ENCODE data around the gene NACC2.
A peak's percentile ranks its signal among the peaks of the same experiment; 100 is the strongest.

Gene NACC2

DNA sequence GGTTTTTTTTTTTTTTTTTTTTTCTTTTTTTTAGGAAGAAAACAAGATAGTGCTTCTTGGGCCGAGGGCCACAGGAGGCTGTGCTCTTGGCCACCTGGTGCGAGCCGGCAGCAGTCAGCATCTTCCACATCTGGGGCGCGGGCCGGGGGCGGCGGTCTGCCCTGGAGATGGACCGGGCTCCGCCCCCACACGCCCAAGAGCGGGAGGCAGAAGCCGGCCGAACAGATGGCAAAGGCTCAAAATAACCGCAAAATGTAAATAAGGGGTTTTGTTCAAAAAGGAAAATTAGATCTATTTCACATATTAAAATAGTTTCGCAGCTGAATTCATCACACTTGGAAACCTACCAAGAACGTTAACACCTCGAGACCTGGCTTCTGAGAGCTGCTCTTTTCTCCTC, 82.4 kb downstream of the NACC2 start:
- Histone ChIP-seq H3K9ac (ENCODE audit: low read depth, low read length) (no peak overlapping the region), H3K36me3 (ENCODE audit: insufficient read depth, low read length) (peaks cover 12% of the 10 kb centered on the region), H3K4me2 (ENCODE audit: low read length) (no peak overlapping the region), H3K4me3 (ENCODE audit: low read length) (no peak overlapping the region), H3K27me3 (ENCODE audit: control insufficient read depth, insufficient read depth, low read length) (no peaks in the 10 kb centered on the region), H3K4me1 (ENCODE audit: control insufficient read depth, insufficient read depth, low read length) (peaks cover 18% of the 10 kb centered on the region), H3K9me3 (replicated peaks; ENCODE audit: low read length) (no peaks in the 10 kb centered on the region)

GRCh38 chr9:136011703-136012496, 83.2 kb downstream of the NACC2 start:
- H3K4me1 ChIP-seq (ENCODE audit: control insufficient read depth, insufficient read depth, low read length), result peaks cover 18% of the 10 kb centered on the region
- H3K9me3 ChIP-seq (replicated peaks; ENCODE audit: low read length), result no peaks in the 10 kb centered on the region
- peaks cover 14% of the 10 kb centered on the region for H3K36me3 ChIP-seq (ENCODE audit: insufficient read depth, low read length)
- H3K4me2 ChIP-seq (ENCODE audit: low read length), result no peak overlapping the region
- no peaks in the 10 kb centered on the region for H3K27me3 ChIP-seq (ENCODE audit: control insufficient read depth, insufficient read depth, low read length)
- H3K9ac ChIP-seq (ENCODE audit: low read depth, low read length), result peak overlapping the region; percentile 14
- no peak overlapping the region for H3K4me3 ChIP-seq (ENCODE audit: low read length)

- Histone ChIP-seq H3K4me2 (ENCODE audit: low read length) (no peak overlapping the region), H3K9me3 (replicated peaks; ENCODE audit: low read length) (no peaks in the 10 kb centered on the region), H3K4me1 (ENCODE audit: control insufficient read depth, insufficient read depth, low read length) (peaks cover 18% of the 10 kb centered on the region), H3K27me3 (ENCODE audit: control insufficient read depth, insufficient read depth, low read length) (no peaks in the 10 kb centered on the region), H3K36me3 (ENCODE audit: insufficient read depth, low read length) (peaks cover 14% of the 10 kb centered on the region), H3K4me3 (ENCODE audit: low read length) (no peak overlapping the region), H3K9ac (ENCODE audit: low read depth, low read length) (no peak overlapping the region)
Observed at GRCh38 chr9:136011376-136011702, 83.8 kb downstream of the NACC2 start.

DNA sequence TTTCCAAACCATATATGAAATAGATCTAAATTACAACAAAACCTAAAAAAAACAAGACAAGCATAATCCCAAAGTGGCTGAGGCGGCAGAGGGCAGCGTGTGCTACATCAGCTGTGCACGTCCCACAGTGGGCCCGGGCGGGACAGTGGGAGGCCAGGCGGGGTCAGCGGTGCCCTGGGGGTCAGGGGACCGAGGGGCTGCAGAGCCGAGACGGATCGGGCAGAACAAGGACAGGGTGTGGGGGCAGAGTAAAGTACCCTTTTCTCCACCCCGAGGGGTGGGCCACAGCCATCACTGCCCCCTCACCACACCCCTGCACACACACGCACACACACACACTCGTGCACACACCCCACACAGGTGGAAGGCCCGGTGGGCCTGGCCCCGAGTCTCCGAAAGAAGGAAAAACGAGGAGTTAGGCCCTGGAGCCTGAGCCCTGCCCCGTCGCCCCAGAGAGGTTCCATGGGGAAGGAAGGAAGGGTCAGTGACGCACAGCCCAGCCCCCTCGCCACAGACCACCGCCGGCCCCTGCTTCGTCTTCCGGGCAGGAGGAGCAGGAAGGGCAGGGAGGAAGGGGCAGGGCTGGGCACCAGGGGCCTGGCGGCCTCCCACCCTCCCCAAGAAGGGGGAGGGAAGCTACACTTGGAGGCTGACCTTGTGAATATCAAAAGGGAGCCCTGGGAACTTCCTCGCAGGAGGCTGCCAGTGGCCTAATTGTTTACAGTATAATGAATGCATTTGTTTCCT, 84.3 kb downstream of the NACC2 start:
- Histone ChIP-seq H3K9me3 (replicated peaks; ENCODE audit: low read length) (no peaks in the 10 kb centered on the region), H3K4me1 (ENCODE audit: control insufficient read depth, insufficient read depth, low read length) (peaks cover 18% of the 10 kb centered on the region), H3K36me3 (ENCODE audit: insufficient read depth, low read length) (peaks cover 14% of the 10 kb centered on the region), H3K9ac (ENCODE audit: low read depth, low read length) (no peak overlapping the region), H3K4me2 (ENCODE audit: low read length) (no peak overlapping the region), H3K4me3 (ENCODE audit: low read length) (no peak overlapping the region), H3K27me3 (ENCODE audit: control insufficient read depth, insufficient read depth, low read length) (no peaks in the 10 kb centered on the region)

DNA sequence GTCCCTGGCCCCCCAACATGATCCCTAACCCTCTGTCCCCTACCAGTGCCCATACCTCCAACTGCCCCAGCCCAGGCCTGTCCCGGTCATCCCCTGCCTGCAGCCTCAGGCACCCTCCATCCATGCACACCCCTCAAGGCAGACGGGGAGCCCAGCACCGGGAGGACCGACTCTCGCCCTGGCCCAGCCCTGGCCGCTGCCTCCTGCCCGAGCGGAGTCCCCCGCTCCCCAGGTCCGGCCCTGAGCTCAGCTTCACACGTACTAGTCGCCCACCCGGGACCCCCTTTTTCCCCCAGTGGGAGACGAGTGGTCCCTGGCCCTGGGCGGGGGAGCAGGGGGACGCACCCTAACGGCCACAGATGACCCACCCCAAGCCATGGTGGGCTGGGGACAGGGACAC, 84.9 kb downstream of the NACC2 start:
- Histone ChIP-seq H3K4me2 (ENCODE audit: low read length) (no peak overlapping the region), H3K4me1 (ENCODE audit: control insufficient read depth, insufficient read depth, low read length) (peaks cover 18% of the 10 kb centered on the region)

GRCh38 chr9:136009516-136009915, 85.6 kb downstream of the NACC2 start:
- no peak overlapping the region for H3K9ac ChIP-seq (ENCODE audit: low read depth, low read length)
- H3K27me3 ChIP-seq (ENCODE audit: control insufficient read depth, insufficient read depth, low read length), result no peaks in the 10 kb centered on the region
- peaks cover 14% of the 10 kb centered on the region for H3K36me3 ChIP-seq (ENCODE audit: insufficient read depth, low read length)
- H3K4me1 ChIP-seq (ENCODE audit: control insufficient read depth, insufficient read depth, low read length), result peaks cover 18% of the 10 kb centered on the region
- no peak overlapping the region for H3K4me3 ChIP-seq (ENCODE audit: low read length)
- no peaks in the 10 kb centered on the region for H3K9me3 ChIP-seq (replicated peaks; ENCODE audit: low read length)
- H3K4me2 ChIP-seq (ENCODE audit: low read length), result no peak overlapping the region

More for the DNA sequence above, 84.9 kb downstream of the NACC2 start:
- no peaks in the 10 kb centered on the region for H3K9me3 ChIP-seq (replicated peaks; ENCODE audit: low read length)
- H3K9ac ChIP-seq (ENCODE audit: low read depth, low read length), result no peak overlapping the region
- H3K27me3 ChIP-seq (ENCODE audit: control insufficient read depth, insufficient read depth, low read length), result no peaks in the 10 kb centered on the region
- H3K36me3 ChIP-seq (ENCODE audit: insufficient read depth, low read length), result peaks cover 14% of the 10 kb centered on the region
- no peak overlapping the region for H3K4me3 ChIP-seq (ENCODE audit: low read length)

DNA sequence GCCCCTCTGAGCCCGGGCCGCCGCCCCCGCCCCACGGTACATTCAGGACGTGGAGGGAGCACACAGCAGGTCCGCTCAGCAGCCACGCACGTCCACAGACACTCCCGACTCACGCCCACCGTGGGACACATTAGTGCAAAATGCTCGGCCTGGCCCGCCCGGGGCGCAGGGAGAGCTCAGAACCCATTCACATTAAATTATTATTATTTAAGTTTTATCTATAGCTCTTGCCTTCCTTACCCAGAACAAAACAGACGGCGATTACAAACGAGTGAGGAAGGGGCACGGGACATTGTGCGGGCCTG, 86.4 kb downstream of the NACC2 start:
- Histone ChIP-seq H3K9ac (ENCODE audit: low read depth, low read length) (no peak overlapping the region), H3K36me3 (ENCODE audit: insufficient read depth, low read length) (peaks cover 14% of the 10 kb centered on the region), H3K4me1 (ENCODE audit: control insufficient read depth, insufficient read depth, low read length) (peaks cover 20% of the 10 kb centered on the region), H3K9me3 (replicated peaks; ENCODE audit: low read length) (no peaks in the 10 kb centered on the region), H3K27me3 (ENCODE audit: control insufficient read depth, insufficient read depth, low read length) (no peaks in the 10 kb centered on the region), H3K4me2 (ENCODE audit: low read length) (no peak overlapping the region), H3K4me3 (ENCODE audit: low read length) (no peak overlapping the region)

DNA sequence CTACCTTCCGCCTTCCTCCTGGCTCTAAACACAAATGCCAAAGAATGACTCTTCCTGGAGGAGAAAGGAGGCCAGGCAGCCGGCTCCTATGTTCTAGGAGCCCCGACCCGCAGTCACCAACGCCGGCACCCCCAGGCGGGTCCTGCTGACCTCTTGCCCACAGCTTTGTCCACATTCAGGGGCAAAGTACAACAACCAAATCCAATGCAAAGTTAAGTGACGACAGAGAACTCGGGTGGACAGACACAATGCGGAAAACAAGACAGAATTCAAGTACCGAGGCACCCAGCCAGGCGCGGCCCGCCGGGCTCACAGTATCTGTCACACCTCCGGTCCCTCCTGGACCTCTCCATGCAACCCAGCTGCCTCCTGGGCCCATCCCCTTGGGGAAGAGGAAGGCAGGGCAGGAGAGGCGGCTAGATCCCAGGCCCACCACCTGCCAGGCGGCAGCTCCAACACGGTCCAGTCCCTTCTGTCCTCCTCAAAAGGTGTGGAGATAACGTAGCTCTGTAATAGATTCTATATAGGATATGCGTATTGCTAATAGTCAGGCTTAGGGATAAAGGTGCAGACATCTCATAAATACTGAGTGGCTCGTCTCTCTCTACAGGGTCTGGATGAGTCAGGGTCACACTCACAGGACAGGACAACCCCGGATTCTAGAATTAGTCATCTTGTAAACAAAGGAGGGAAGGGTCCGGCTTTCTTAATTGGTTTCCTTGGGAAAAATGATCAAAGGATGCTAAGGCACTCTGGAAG, 87.0 kb downstream of the NACC2 start:
- no peak overlapping the region for H3K4me2 ChIP-seq (ENCODE audit: low read length)
- no peaks in the 10 kb centered on the region for H3K9me3 ChIP-seq (replicated peaks; ENCODE audit: low read length)
- H3K9ac ChIP-seq (ENCODE audit: low read depth, low read length), result no peak overlapping the region
- peaks cover 10% of the 10 kb centered on the region for H3K36me3 ChIP-seq (ENCODE audit: insufficient read depth, low read length)
- H3K4me1 ChIP-seq (ENCODE audit: control insufficient read depth, insufficient read depth, low read length), result peaks cover 26% of the 10 kb centered on the region
- H3K27me3 ChIP-seq (ENCODE audit: control insufficient read depth, insufficient read depth, low read length), result no peaks in the 10 kb centered on the region
- H3K4me3 ChIP-seq (ENCODE audit: low read length), result no peak overlapping the region

DNA sequence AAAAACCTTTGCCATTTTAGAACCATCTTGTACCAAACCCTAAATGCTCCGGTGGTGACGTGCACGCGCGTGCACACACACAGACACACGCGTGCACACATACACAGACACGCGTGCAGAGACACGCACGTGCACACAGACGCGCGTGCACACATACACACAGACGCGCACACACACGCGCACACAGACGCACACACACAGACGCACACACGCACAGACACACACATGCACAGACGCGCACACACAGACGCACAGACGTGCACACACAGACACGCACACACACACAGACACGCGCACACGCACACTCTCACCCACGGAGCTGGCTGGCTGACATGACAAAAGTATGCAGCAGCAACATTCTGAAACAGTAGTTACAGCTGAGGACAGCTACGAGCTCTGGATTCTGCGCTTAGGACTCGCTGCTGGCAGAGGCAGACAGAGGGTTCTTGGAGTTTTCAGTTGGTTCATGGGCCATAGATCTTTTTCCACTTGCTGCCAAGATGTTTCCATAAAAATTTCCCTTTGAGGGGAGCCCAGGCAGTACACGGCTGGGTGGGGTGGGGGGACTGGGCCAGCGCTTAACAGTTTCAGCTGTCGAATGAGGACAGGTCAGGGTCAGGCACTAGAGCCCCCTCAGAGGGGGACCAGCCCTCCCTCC, 87.7 kb downstream of the NACC2 start:
- Histone ChIP-seq H3K27me3 (ENCODE audit: control insufficient read depth, insufficient read depth, low read length) (no peaks in the 10 kb centered on the region), H3K9me3 (replicated peaks; ENCODE audit: low read length) (no peaks in the 10 kb centered on the region), H3K36me3 (ENCODE audit: insufficient read depth, low read length) (peaks cover 10% of the 10 kb centered on the region), H3K4me2 (ENCODE audit: low read length) (no peak overlapping the region), H3K4me3 (ENCODE audit: low read length) (no peak overlapping the region), H3K4me1 (ENCODE audit: control insufficient read depth, insufficient read depth, low read length) (peaks cover 31% of the 10 kb centered on the region), H3K9ac (ENCODE audit: low read depth, low read length) (no peak overlapping the region)

DNA sequence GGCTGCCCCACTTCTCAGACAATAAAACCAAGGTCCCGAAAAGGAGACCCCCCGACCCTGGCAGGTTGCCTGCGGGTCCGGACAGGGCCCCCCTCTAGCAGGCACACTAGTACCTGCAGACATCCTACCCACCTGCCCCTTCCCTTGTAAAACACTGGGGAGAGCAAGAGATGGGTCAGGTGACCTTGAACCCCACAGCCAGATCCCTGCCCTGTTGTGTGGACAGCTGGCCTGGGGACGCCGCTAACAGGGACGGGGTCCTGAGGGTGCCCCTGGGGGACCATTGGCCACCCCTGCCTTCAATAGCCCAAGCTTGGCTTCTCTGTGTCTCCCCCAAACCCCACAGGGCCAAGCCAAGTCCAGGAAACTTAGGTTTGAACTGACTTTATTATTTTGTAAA, 88.9 kb downstream of the NACC2 start:
- Histone ChIP-seq H3K4me3 (ENCODE audit: low read length) (no peak overlapping the region), H3K9ac (ENCODE audit: low read depth, low read length) (no peak overlapping the region), H3K4me1 (ENCODE audit: control insufficient read depth, insufficient read depth, low read length) (peaks cover 26% of the 10 kb centered on the region), H3K4me2 (ENCODE audit: low read length) (no peak overlapping the region), H3K36me3 (ENCODE audit: insufficient read depth, low read length) (peaks cover 9% of the 10 kb centered on the region), H3K27me3 (ENCODE audit: control insufficient read depth, insufficient read depth, low read length) (no peaks in the 10 kb centered on the region), H3K9me3 (replicated peaks; ENCODE audit: low read length) (no peaks in the 10 kb centered on the region)

DNA sequence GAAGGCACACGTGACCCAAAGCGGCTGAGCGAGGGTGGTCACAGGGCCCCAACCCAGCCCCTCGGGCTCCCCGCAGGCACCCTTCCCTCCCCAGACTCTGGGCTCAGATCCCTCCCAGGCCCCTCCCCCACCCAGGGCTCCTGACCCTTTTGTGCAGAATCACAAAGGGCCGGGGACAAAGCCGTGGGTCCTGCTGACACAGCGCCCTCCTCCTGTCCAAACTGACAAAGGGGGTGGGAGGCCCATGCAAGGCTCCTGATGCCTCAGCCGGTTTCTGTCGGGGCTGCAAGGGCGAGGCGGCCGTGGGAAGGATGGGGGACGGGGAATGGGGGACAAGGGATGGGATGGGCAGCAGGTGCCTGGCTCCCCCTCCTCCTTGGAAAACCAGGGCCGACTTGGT, 90.4 kb downstream of the NACC2 start:
- H3K9ac ChIP-seq (ENCODE audit: low read depth, low read length), result no peak overlapping the region
- peaks cover 26% of the 10 kb centered on the region for H3K4me1 ChIP-seq (ENCODE audit: control insufficient read depth, insufficient read depth, low read length)
- no peaks in the 10 kb centered on the region for H3K27me3 ChIP-seq (ENCODE audit: control insufficient read depth, insufficient read depth, low read length)
- no peaks in the 10 kb centered on the region for H3K9me3 ChIP-seq (replicated peaks; ENCODE audit: low read length)
- H3K36me3 ChIP-seq (ENCODE audit: insufficient read depth, low read length), result peaks cover 4% of the 10 kb centered on the region
- no peak overlapping the region for H3K4me3 ChIP-seq (ENCODE audit: low read length)
- no peak overlapping the region for H3K4me2 ChIP-seq (ENCODE audit: low read length)
